H9 (cell line): ENCODE measurements around the gene NCEH1. TPM values are rescaled to one million over a fixed set of nuclear protein-coding genes. Genes with fewer than 3 reads are reported as not detected.

ENCODE experiments used
- DNase-seq: peaks from one replicate; pipeline ENCODE4 v3.0.0-alpha.2; 2017
- H2AFZ ChIP-seq: one replicate; pipeline ENCODE4 v1.6.1; 2013; ENCODE audit warnings: mild to moderate bottlenecking, low read length, control low read depth, moderate library complexity
- H2AK5ac ChIP-seq: 2 replicates; pipeline ENCODE4 v1.6.1; 2013; ENCODE audit warnings: low read length, control low read depth, mixed read lengths; ENCODE audit not compliant: insufficient read length
- H2BK120ac ChIP-seq: one replicate; pipeline ENCODE4 v1.6.1; 2013; ENCODE audit warnings: low read depth, mild to moderate bottlenecking, low read length, control low read depth, inconsistent platforms; ENCODE audit not compliant: poor library complexity, severe bottlenecking
- H2BK12ac ChIP-seq: 2 replicates; pipeline ENCODE4 v1.6.1; 2013; ENCODE audit warnings: low read length, control low read depth, mixed read lengths, low read depth; ENCODE audit not compliant: insufficient read length
- H2BK15ac ChIP-seq: 2 replicates; pipeline ENCODE4 v1.6.1; 2013; ENCODE audit warnings: low read depth, low read length, control low read depth
- H2BK20ac ChIP-seq: one replicate; pipeline ENCODE4 v1.6.1; 2013; ENCODE audit warnings: low read depth, mild to moderate bottlenecking, low read length, control low read depth, inconsistent platforms; ENCODE audit not compliant: poor library complexity, severe bottlenecking
- H2BK5ac ChIP-seq: 2 replicates; pipeline ENCODE4 v1.6.1; 2013; ENCODE audit warnings: low read length, control low read depth, mixed read lengths; ENCODE audit not compliant: insufficient read length
- H3K14ac ChIP-seq: 2 replicates; pipeline ENCODE4 v1.6.1; 2013; ENCODE audit warnings: low read length, control low read depth; ENCODE audit not compliant: insufficient read depth
- H3K18ac ChIP-seq: 2 replicates; pipeline ENCODE4 v1.6.1; 2013; ENCODE audit warnings: low read depth, mild to moderate bottlenecking, mixed read lengths, low read length, control low read depth; ENCODE audit not compliant: insufficient read length
- H3K23ac ChIP-seq: 2 replicates; pipeline ENCODE4 v1.6.1; 2013; ENCODE audit warnings: low read length, control low read depth, mixed read lengths, low read depth; ENCODE audit not compliant: insufficient read length
- H3K23me2 ChIP-seq: 2 replicates; pipeline ENCODE4 v1.6.1; 2013; ENCODE audit warnings: low read depth, mild to moderate bottlenecking, mixed read lengths, low read length, control low read depth; ENCODE audit not compliant: insufficient read length, poor library complexity, severe bottlenecking
- H3K27ac ChIP-seq: 2 replicates; pipeline ENCODE4 v1.5.1; 2013; ENCODE audit warnings: low read length, control low read depth, mixed read lengths, low read depth; ENCODE audit not compliant: insufficient read length
- H3K27me3 ChIP-seq: 2 replicates; pipeline ENCODE4 v1.6.1; 2013; ENCODE audit warnings: low read length, control low read depth, inconsistent platforms; ENCODE audit not compliant: insufficient read depth
- H3K4ac ChIP-seq: 2 replicates; pipeline ENCODE4 v1.6.1; 2013; ENCODE audit warnings: low read depth, mild to moderate bottlenecking, control low read depth, inconsistent platforms, low read length, moderate library complexity
- H3K4me1 ChIP-seq: 2 replicates; pipeline ENCODE4 v1.6.1; 2013; ENCODE audit warnings: low read length, control low read depth, inconsistent platforms; ENCODE audit not compliant: insufficient read depth
- H3K4me2 ChIP-seq: 2 replicates; pipeline ENCODE4 v1.6.1; 2013; ENCODE audit warnings: low read length, control low read depth, mixed read lengths; ENCODE audit not compliant: insufficient read length, insufficient read depth
- H3K56ac ChIP-seq: 2 replicates; pipeline ENCODE4 v1.6.1; 2013; ENCODE audit warnings: low read depth, mild to moderate bottlenecking, mixed read lengths, low read length, control low read depth; ENCODE audit not compliant: insufficient read length
- H3K79me1 ChIP-seq: 2 replicates; pipeline ENCODE4 v1.6.1; 2013; ENCODE audit warnings: low read depth, mild to moderate bottlenecking, moderate library complexity, low read length, control low read depth, inconsistent platforms; ENCODE audit not compliant: insufficient read depth, poor library complexity, severe bottlenecking
- H3K79me2 ChIP-seq: 2 replicates; pipeline ENCODE4 v1.6.1; 2013; ENCODE audit warnings: low read length, control low read depth, inconsistent platforms; ENCODE audit not compliant: insufficient read depth
- H3K9ac ChIP-seq: 2 replicates; pipeline ENCODE4 v1.6.1; 2013; ENCODE audit warnings: low read length, control low read depth, mixed read lengths; ENCODE audit not compliant: insufficient read length; ENCODE audit errors: extremely low read depth
- H3K9me3 ChIP-seq: one replicate; pipeline ENCODE4 v1.6.1; 2013; ENCODE audit warnings: low read depth, low read length, inconsistent platforms; ENCODE audit not compliant: control insufficient read depth
- H3T11ph ChIP-seq: one replicate; pipeline ENCODE4 v1.6.1; 2013; ENCODE audit warnings: mild to moderate bottlenecking, low read length, control low read depth, inconsistent platforms
- H4K20me1 ChIP-seq: one replicate; pipeline ENCODE4 v1.6.1; 2013; ENCODE audit not compliant: control insufficient read depth, insufficient read length, insufficient read depth
- H4K5ac ChIP-seq: 2 replicates; pipeline ENCODE4 v1.6.1; 2013; ENCODE audit warnings: low read depth, mild to moderate bottlenecking, mixed read lengths, low read length, control low read depth; ENCODE audit not compliant: insufficient read length
- H4K8ac ChIP-seq: replicated peaks from 2 replicates; pipeline ENCODE4 v1.6.1; 2013; ENCODE audit warnings: low read length, control low read depth, mixed read lengths, low read depth; ENCODE audit not compliant: insufficient read length
- H4K91ac ChIP-seq: 2 replicates; pipeline ENCODE4 v1.6.1; 2013; ENCODE audit warnings: low read depth, mild to moderate bottlenecking, moderate library complexity, mixed read lengths, low read length, control low read depth; ENCODE audit not compliant: insufficient read length
- H3K27ac Mint-ChIP-seq, 3 experiments: 2 replicates in 2 of 3; 3 replicates in 1 of 3; pipeline ENCODE4 v1.8.0; 2020 to 2021; ENCODE audit warnings: mixed read lengths in 3 of 3, mild to moderate bottlenecking in 1 of 3, moderate library complexity in 1 of 3
- H3K27me3 Mint-ChIP-seq: 2 replicates; pipeline ENCODE4 v1.8.0; 2021; ENCODE audit warnings: low read depth, mild to moderate bottlenecking, moderate library complexity, mixed read lengths
- H3K36me3 Mint-ChIP-seq, 3 experiments: 2 replicates in 2 of 3; 3 replicates in 1 of 3; pipeline ENCODE4 v1.8.0; 2020 to 2021; ENCODE audit warnings: low read depth in 3 of 3, mixed read lengths in 3 of 3; ENCODE audit not compliant: insufficient read depth in 1 of 3
- H3K4me1 Mint-ChIP-seq, 2 experiments: 2 replicates each; pipeline ENCODE4 v1.8.0; 2020; ENCODE audit warnings: mixed read lengths in 2 of 2
- H3K4me3 Mint-ChIP-seq, 2 experiments: 2 replicates in 1 of 2; 3 replicates in 1 of 2; pipeline ENCODE4 v1.8.0; 2020 to 2021; ENCODE audit warnings: mild to moderate bottlenecking in 2 of 2, mixed read lengths in 2 of 2, moderate library complexity in 1 of 2
- H3K9me3 Mint-ChIP-seq, 2 experiments: 2 replicates in 1 of 2; 3 replicates in 1 of 2; pipeline ENCODE4 v1.8.0; 2020; ENCODE audit warnings: mild to moderate bottlenecking in 2 of 2, mixed read lengths in 2 of 2, moderate library complexity in 1 of 2
- WGBS: extraction: QIAGEN DNeasy Blood & Tissue Kit; methylation state at CpG from one replicate; pipeline ENCODE4 v1.1.7; 2013; ENCODE audit warnings: missing lambda C conversion rate, low lambda C conversion rate, mixed read lengths; ENCODE audit not compliant: insufficient read length; ENCODE audit errors: extremely low coverage; 5-methylcytosine and 5-hydroxymethylcytosine counted together
- total RNA-seq: library from RNA; stranded (reverse); gene quantifications from 2 replicates; pipeline ENCODE4 v1.2.1, GENCODE V29; 2021
- TF ChIP-seq, protein P1 (sequence below): fragments of 200-600 bp; sonication (generic); conservative IDR thresholded peaks from 3 replicates; pipeline ENCODE4 v1.8.0; 2021; ENCODE audit warnings: antibody characterized with exemption, mild to moderate bottlenecking

Gene NCEH1
- total RNA-seq, 1 experiment from 2014 or later: 2.3 TPM

DNA sequence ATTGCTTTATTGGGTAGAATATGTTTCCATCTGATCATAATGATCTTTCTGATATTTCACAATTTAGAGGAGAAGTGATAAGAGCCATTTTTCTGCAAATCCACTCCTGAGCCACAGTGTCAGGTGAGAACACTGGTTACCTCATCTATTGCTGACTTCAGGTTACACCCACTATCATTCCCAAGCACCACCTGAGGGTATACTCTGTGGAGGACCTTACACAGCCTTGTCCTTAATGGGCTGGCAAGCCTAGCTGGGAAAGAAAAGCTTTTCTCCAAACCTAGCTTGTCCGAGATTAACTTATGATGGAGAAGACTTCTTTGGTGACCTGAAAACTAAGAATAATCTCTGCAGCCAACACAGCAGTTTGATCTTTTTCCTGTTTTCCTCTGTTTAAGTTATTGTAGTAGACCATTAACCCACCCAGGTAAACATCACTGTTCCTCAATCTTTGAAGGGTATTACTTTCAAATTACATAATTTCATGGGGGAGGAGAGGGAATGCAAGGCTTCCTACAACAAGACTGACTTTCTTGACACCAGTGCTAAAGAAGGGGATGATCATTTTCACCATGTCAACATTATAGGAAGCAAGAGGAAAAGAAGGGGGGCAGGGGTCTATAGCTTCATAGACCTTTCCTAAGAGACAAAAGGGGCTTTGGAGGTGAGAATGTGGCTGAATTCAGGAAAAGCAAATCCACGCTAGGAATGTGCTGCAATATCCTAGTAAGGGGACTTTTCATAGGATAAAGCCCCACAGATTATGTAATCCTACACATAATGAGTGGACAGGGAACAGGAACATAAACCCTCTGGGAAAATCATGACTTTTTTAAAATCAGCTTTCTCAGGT is 1.7 kb downstream of the NCEH1 start:
- no peak overlapping the region for H4K8ac ChIP-seq
- H2BK12ac ChIP-seq: no peak overlapping the region
- H2BK20ac ChIP-seq: no peak overlapping the region
- peaks cover 10% of the 10 kb centered on the region for H3K23me2 ChIP-seq
- no peak overlapping the region for H3K18ac ChIP-seq
- Mint-ChIP-seq H3K9me3 (no peaks in the 10 kb centered on the region), H3K36me3 (no peaks in the 10 kb centered on the region), H3K4me3 (peak overlapping the region; percentile 94 to 95; a peak in 4 of 5 replicates), H3K27ac (no peak overlapping the region), H3K4me1 (peaks cover 13 to 21% of the 10 kb centered on the region in 2 experiments), H3K27me3 (peaks cover 16% of the 10 kb centered on the region)
- DNase-seq: no peak
- H3K56ac ChIP-seq: no peak overlapping the region
- H3K79me1 ChIP-seq: no peaks in the 10 kb centered on the region
- H3K4me2 ChIP-seq: peak overlapping the region; percentile 90
- H3K23ac ChIP-seq: no peak overlapping the region
- H2BK15ac ChIP-seq: no peak overlapping the region
- H3K79me2 ChIP-seq: no peaks in the 10 kb centered on the region
- no peak overlapping the region for H4K5ac ChIP-seq
- TF ChIP-seq, protein P1, sequence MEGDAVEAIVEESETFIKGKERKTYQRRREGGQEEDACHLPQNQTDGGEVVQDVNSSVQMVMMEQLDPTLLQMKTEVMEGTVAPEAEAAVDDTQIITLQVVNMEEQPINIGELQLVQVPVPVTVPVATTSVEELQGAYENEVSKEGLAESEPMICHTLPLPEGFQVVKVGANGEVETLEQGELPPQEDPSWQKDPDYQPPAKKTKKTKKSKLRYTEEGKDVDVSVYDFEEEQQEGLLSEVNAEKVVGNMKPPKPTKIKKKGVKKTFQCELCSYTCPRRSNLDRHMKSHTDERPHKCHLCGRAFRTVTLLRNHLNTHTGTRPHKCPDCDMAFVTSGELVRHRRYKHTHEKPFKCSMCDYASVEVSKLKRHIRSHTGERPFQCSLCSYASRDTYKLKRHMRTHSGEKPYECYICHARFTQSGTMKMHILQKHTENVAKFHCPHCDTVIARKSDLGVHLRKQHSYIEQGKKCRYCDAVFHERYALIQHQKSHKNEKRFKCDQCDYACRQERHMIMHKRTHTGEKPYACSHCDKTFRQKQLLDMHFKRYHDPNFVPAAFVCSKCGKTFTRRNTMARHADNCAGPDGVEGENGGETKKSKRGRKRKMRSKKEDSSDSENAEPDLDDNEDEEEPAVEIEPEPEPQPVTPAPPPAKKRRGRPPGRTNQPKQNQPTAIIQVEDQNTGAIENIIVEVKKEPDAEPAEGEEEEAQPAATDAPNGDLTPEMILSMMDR: no peak
- no peak overlapping the region for H3K4ac ChIP-seq
- H4K91ac ChIP-seq: no peak overlapping the region
- H3T11ph ChIP-seq: no peak overlapping the region
- no peak overlapping the region for H2BK5ac ChIP-seq
- H4K20me1 ChIP-seq: no peaks in the 10 kb centered on the region
- H3K14ac ChIP-seq: no peak overlapping the region
- no peak overlapping the region for H3K9ac ChIP-seq
- H2AFZ ChIP-seq: no peak overlapping the region
- H3K27ac ChIP-seq: no peak overlapping the region
- H3K4me1 ChIP-seq: no peaks in the 10 kb centered on the region
- H2BK120ac ChIP-seq: no peak overlapping the region
- H3K27me3 ChIP-seq: no peaks in the 10 kb centered on the region
- H3K9me3 ChIP-seq: no peaks in the 10 kb centered on the region
- no CpG with 5 or more reads among the region's 2 CpGs for WGBS
- no peak overlapping the region for H2AK5ac ChIP-seq
